Measurements from ENCODE around the gene NOTCH4.
"Not testable (repeated sequence)": the region's sequence is repeated elsewhere in the genome, so short reads cannot be mapped to it uniquely, and the experiment has no call there.

Gene NOTCH4

DNA sequence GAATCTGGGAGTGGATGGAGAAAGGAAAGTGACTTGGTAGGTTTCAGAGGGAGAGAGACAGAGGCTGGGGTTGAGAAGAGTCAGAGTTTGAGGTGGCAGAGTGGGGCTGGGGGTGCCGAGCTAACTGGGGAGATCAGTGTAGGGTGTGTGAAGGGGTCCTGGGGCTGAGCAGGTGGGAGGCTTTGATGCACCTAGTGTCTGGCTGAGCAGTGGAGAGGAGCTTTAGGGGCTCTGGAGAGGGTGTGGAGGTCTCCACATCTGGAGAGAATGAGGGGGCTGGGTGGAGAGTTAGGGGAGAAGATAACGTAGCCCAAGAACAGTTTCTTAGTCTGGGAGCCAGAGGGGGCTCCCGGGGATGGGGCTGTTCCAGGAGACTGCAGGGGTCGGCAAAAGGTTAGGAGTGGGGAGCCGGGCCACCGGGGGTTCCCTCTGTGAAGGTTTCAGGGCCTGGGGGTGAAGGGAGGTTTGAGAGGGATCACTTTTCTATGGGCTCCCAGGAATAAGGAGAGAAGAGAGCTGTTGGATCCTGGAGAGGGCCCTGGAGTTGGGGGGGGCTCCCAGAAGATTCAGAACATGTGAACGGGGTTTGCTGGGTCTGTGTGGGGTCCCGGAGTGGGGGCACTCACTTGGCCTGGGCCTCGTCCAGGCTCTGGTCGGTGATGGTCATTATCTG, 34.7 kb downstream of the NOTCH4 start:
- Histone ChIP-seq H3K36me3 (peaks cover 40% of the 10 kb centered on the region), H3K9me3 (no peaks in the 10 kb centered on the region), H3K27ac (peak overlapping the region; percentile 95), H3K27me3 (no peaks in the 10 kb centered on the region), H3K4me3 (ENCODE audit: low read depth in 1 of 2, low read length in 1 of 2) (peak overlapping the region; percentile 81 to 97), H3K4me1 (ENCODE audit: control insufficient read depth in 1 of 2, insufficient read depth in 1 of 2, low read depth in 1 of 2, low read length in 1 of 2) (peaks cover 53 to 61% of the 10 kb centered on the region in 2 experiments)
- TF ChIP-seq, protein P1, sequence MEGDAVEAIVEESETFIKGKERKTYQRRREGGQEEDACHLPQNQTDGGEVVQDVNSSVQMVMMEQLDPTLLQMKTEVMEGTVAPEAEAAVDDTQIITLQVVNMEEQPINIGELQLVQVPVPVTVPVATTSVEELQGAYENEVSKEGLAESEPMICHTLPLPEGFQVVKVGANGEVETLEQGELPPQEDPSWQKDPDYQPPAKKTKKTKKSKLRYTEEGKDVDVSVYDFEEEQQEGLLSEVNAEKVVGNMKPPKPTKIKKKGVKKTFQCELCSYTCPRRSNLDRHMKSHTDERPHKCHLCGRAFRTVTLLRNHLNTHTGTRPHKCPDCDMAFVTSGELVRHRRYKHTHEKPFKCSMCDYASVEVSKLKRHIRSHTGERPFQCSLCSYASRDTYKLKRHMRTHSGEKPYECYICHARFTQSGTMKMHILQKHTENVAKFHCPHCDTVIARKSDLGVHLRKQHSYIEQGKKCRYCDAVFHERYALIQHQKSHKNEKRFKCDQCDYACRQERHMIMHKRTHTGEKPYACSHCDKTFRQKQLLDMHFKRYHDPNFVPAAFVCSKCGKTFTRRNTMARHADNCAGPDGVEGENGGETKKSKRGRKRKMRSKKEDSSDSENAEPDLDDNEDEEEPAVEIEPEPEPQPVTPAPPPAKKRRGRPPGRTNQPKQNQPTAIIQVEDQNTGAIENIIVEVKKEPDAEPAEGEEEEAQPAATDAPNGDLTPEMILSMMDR (IDR thresholded peaks at IDR 0.05): no peak

DNA sequence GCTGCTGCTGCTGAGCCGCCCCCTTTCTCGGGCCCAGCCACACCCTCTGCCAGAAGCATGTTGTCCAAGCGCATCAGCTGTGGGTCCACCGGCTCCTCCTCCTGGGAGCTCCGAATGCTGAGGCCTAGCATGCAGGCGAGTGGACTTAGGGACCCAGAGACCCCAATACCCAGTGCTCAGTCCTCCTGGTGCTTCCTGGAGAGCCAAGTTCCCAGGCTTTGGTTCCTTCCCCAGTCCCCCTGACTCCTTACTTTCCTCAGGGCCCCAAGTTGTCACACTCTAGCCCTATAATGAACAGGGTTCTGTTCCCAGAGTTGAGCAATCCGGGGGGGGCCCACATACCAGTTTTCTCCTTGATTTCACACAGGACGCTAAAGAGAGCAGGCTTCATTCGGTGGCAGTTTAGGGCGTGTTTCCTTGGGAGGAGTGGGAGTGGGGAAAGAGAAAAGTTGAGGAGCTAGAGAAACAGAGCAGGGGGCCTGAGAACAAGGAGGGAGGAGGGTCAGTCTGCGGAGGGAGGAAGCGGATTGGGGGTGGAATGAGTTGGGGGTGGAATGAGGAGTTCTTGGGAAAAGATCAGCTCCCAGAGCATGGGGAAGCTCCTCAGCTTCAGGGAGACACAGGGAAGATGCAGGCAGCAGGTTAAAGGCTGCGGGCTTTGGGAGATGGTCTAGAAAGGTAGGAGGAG, 35.3 kb downstream of the NOTCH4 start:
- Histone ChIP-seq H3K27ac (peak overlapping the region; percentile 95), H3K9me3 (no peaks in the 10 kb centered on the region), H3K4me3 (ENCODE audit: low read depth in 1 of 2, low read length in 1 of 2) (peak overlapping the region; percentile 81 to 97), H3K36me3 (peaks cover 47% of the 10 kb centered on the region), H3K27me3 (no peaks in the 10 kb centered on the region), H3K4me1 (ENCODE audit: control insufficient read depth in 1 of 2, insufficient read depth in 1 of 2, low read depth in 1 of 2, low read length in 1 of 2) (peaks cover 51 to 54% of the 10 kb centered on the region in 2 experiments)
- TF ChIP-seq, protein P1 (IDR thresholded peaks at IDR 0.05): no peak

DNA sequence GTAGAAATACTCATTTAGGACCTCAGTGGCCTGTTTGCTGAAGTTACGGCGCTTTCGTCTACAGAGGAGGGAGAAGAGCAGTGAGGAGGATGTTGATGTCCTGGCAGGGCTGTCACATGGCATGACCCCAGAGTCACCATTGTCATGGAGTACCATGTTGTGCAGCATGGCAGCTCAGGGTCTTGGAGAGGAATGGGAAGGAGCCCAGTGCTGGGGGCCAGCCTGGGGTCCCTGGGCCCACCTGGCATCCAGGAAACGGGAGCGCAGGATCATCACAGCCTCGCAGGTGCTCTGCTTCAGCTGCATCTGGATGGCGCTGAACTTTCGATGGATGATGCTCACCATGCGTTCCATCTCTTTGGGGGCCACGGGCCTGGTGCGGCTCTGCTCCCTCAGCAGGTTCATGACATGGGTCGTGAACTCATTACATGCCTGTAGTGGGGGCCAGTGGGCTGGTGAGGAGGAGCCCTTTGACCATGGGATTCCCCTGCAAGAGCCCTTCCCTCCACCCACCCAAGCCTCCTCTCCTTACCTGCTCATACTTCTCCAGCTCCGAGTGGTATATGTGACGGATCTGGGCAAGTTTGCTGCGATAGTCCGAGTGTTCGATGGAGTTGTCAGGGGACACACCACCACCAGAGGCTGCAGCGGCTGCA, 36.0 kb downstream of the NOTCH4 start:
- Histone ChIP-seq H3K36me3 (peaks cover 54% of the 10 kb centered on the region), H3K4me1 (ENCODE audit: control insufficient read depth in 1 of 2, insufficient read depth in 1 of 2, low read depth in 1 of 2, low read length in 1 of 2) (peaks cover 44 to 48% of the 10 kb centered on the region in 2 experiments), H3K4me3 (ENCODE audit: low read depth in 1 of 2, low read length in 1 of 2) (peak overlapping the region; percentile 81 to 97), H3K27ac (peak overlapping the region; percentile 95)
- not testable (repeated sequence) for H3K9me3 ChIP-seq, H3K27me3 ChIP-seq

DNA sequence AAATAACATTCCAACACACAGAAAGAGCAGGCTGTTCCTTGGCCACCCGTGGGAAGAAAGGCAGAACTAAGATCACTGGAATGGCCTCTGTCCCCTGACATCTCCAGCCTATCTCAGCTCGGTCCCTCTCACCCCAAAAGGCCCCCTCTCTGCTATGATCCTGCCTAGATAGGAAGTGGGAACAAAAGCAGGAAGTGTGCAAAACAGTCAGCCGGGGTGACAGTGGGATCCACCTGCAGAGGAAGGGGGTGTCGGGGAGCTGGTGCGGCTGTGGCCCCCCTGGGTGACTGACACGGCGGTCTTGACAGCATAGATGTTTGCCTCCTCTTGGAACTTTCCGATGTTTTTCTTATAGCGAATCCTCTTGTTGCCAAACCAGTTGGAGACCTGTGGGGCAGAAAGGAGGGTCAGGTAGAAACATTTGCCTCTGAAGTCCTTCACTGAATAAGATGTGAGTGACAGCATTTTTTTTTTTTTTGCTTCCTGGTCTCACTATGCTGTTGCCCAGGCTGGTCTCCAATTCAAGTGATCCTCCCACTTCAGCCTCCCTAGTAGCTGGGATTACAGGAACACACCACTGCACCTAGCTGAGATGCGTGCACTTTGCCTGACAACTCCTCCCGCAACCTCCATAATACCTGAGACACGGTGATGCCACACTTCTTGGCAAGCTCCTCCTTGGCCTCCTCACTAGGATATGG, 36.7 kb downstream of the NOTCH4 start:
- TF ChIP-seq, protein P1 (IDR thresholded peaks at IDR 0.05): no peak
- no peaks in the 10 kb centered on the region for H3K9me3 ChIP-seq
- peaks cover 47 to 48% of the 10 kb centered on the region in 2 experiments for H3K4me1 ChIP-seq (ENCODE audit: control insufficient read depth in 1 of 2, insufficient read depth in 1 of 2, low read depth in 1 of 2, low read length in 1 of 2)
- peak overlapping the region; percentile 81 to 97 for H3K4me3 ChIP-seq (ENCODE audit: low read depth in 1 of 2, low read length in 1 of 2)
- peak overlapping the region; percentile 95 for H3K27ac ChIP-seq
- no peaks in the 10 kb centered on the region for H3K27me3 ChIP-seq
- peaks cover 61% of the 10 kb centered on the region for H3K36me3 ChIP-seq

DNA sequence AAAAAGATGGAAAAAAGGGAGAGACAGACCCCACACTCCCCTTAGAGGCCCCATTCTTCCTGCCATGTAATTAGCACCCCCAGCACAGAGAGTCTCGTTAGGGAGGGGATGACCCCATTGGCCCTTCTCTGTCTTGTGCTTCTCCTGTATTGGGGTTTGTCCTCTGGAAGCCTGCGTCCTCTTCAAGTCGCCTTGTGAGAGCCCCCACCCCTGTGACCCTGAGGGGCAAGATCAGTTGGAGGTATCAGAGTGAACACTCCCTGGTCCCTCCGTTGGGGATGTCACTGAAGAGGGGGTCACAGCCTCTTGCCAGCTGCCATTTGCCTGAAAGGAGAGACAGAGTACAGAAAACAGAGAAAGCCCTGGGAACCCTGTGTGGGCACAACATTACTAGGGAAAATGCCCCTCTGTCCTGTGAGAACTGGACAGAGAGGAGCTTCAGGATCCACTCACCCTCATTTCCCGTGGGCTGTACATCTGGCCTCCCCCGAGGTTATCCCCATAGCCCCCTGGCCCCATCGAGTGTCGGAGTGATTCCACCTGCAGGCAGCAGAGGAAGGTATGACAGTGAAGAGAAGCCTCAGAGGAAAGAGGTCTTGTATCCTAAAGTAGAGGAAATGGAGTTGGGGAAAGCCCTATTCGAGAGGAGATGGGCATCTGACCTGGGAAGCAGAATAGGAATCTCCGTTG, 37.6 kb downstream of the NOTCH4 start:
- not testable (repeated sequence) for H3K9me3 ChIP-seq, H3K27me3 ChIP-seq
- Histone ChIP-seq H3K4me1 (ENCODE audit: control insufficient read depth in 1 of 2, insufficient read depth in 1 of 2, low read depth in 1 of 2, low read length in 1 of 2) (peaks cover 41 to 48% of the 10 kb centered on the region in 2 experiments), H3K27ac (peak overlapping the region; percentile 95), H3K4me3 (ENCODE audit: low read depth in 1 of 2, low read length in 1 of 2) (peak overlapping the region in 1 of 2 experiments; percentile 81), H3K36me3 (peaks cover 68% of the 10 kb centered on the region)

DNA sequence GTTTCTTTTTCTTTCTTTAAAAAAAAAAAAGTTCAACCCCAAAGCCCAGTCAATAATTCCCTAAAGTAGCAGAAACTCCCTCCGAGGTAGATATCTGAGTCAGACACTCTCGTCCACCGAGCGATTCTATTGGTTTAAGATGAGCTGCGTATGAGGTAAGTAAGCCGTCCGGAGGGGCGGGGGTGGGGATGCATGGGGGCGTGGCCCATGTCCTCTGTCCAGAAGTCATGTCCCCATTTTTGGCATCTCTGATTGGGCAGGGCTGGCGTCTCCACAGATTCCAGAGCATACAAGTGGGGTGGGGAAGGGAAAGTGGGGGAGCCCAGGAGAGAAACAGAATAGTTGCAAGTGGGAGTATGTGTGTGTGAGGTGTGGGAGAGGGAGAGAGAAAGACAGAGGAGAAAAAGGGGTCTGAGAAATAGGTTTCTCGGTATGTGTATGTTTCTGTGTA, 38.2 kb downstream of the NOTCH4 start:
- Histone ChIP-seq H3K4me1 (ENCODE audit: control insufficient read depth in 1 of 2, insufficient read depth in 1 of 2, low read depth in 1 of 2, low read length in 1 of 2) (peaks cover 35 to 44% of the 10 kb centered on the region in 2 experiments), H3K4me3 (ENCODE audit: low read depth in 1 of 2, low read length in 1 of 2) (peak overlapping the region in 1 of 2 experiments; percentile 7), H3K27ac (peak overlapping the region; percentile 95), H3K36me3 (peaks cover 68% of the 10 kb centered on the region)
- not testable (repeated sequence) for H3K27me3 ChIP-seq, H3K9me3 ChIP-seq
